GM12891 (cell line): ENCODE results near the gene RDM1.

Experiments used
- PAX5 ChIP-seq: IDR thresholded peaks from 2 replicates; pipeline ENCODE4 v1.6.1; 2011; ENCODE audit warnings: low read length, moderate library complexity, mild to moderate bottlenecking; ENCODE audit not compliant: insufficient read depth, severe bottlenecking
- POLR2A ChIP-seq: IDR thresholded peaks from 2 replicates; pipeline ENCODE4 v1.6.1; 2011; ENCODE audit warnings: low read depth, low read length, control low read depth
- POLR2AphosphoS5 ChIP-seq: IDR thresholded peaks from 2 replicates; pipeline ENCODE4 v1.6.1; 2011; ENCODE audit warnings: low read depth, low read length, control low read depth
- POU2F2 ChIP-seq: IDR thresholded peaks from 2 replicates; pipeline ENCODE4 v1.6.1; 2011; ENCODE audit warnings: low read depth, mild to moderate bottlenecking, control low read depth, low read length, moderate library complexity
- SPI1 ChIP-seq: IDR thresholded peaks from 2 replicates; pipeline ENCODE4 v1.6.1; 2011; ENCODE audit warnings: low read depth, low read length, control low read depth
- TAF1 ChIP-seq: IDR thresholded peaks from 2 replicates; pipeline ENCODE4 v1.6.1; 2011; ENCODE audit warnings: low read depth, low read length, control low read depth

DNA sequence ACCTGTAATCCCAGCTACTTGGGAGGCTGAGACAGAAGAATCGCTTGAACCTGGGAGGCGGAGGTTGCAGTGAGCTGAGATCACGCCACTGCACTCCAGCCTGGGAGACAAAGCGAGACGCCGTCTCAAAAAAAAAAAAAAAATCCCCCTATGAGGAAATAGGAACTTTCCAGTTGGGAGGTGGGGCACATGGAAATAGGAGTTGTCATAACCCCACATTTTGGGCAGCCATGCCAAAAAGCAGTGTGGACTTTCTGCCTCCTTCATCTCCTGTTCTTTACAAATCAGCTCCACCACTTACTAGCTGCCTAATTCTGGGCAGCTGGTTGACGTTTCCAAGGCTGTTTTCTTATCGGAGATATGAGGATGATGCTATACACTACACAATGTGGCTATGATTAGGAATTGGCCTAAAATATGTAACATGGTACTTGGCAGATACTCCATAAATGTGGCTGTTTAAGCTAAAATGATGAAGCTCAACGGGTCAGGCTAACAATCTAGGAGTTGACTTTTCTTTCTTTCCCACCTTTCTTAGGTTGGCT is 28.9 kb downstream of the RDM1 start:
- TF ChIP-seq POLR2A = no peak
- no peak for TF ChIP-seq POLR2AphosphoS5
- TF ChIP-seq TAF1 = no peak
- no peak for TF ChIP-seq PAX5
- TF ChIP-seq SPI1 = no peak
- TF ChIP-seq POU2F2 = no peak
